HepG2 (cell line): Measurements from ENCODE around the gene DNAJB8. TPM values are rescaled to one million over a fixed set of nuclear protein-coding genes. Genes with fewer than 3 reads are reported as not detected.

Experiments used
- ATAC-seq: fragments of 200-7000 bp; cut with Tn5 transposase; 3 replicates; pipeline ENCODE4 v1.9.1; 2020; ENCODE audit warnings: mild to moderate bottlenecking, moderate library complexity
- BruUV-seq: library from RNA; stranded (reverse); fragments of 400-500 nt; replicated peaks from 2 replicates; lab custom pipeline; 2021; lab: Mats Ljungman, UMichigan
- CTCF ChIA-PET: fragments of 300-600 bp; formaldehyde crosslinking; extraction: SDS; loops from one replicate; lab custom pipeline; 2021; ENCODE audit warnings: low total read pairs, inconsistent platforms, low intra/inter-chr PET ratio; lab: Yijun Ruan, JAX
- POLR2A ChIA-PET: fragments of 350-600 bp; sonication (Branson Sonifier 250); formaldehyde crosslinking; loops from one replicate; lab custom pipeline; 2020; ENCODE audit warnings: antibody characterized with exemption, inconsistent platforms; lab: Yijun Ruan, JAX
- DNase-seq: peaks from one replicate; pipeline ENCODE4 v3.0.0-alpha.2; 2015; ENCODE audit warnings: low spot score
- FAIRE-seq: peaks from 3 replicates; lab custom pipeline; 2011; peaks lifted over from hg19 to GRCh38; lab: Jason Lieb, UNC
- H2AFZ ChIP-seq: one replicate; pipeline ENCODE4 v1.6.1; 2011; ENCODE audit warnings: low read length, inconsistent platforms
- H3K27ac ChIP-seq: fragments of 300-600 bp; 3 replicates; pipeline ENCODE4 v1.8.0; 2011; ENCODE audit warnings: mixed run types, mild to moderate bottlenecking, mixed read lengths, low read length, inconsistent platforms; ENCODE audit not compliant: insufficient read depth; ENCODE audit errors: extremely low read length
- H3K27me3 ChIP-seq, 2 experiments: fragments of 200-600 bp in 1 of 2; 2 replicates in 1 of 2; 3 replicates in 1 of 2; pipeline versions ENCODE4 v1.6.0 to v1.8.0; 2011; ENCODE audit warnings: low read length in 2 of 2, mild to moderate bottlenecking in 2 of 2, moderate library complexity in 2 of 2, inconsistent platforms in 1 of 2; ENCODE audit not compliant: insufficient read depth in 2 of 2, control insufficient read depth in 1 of 2
- H3K36me3 ChIP-seq, 2 experiments: fragments of 200-600 bp in 1 of 2; replicated peaks in 1 of 2; 2 replicates in 1 of 2; 3 replicates in 1 of 2; pipeline versions ENCODE4 v1.5.1 to v1.8.0; 2011; ENCODE audit warnings: low read length in 2 of 2, inconsistent platforms in 1 of 2; ENCODE audit not compliant: insufficient read depth in 2 of 2, control insufficient read depth in 1 of 2
- H3K4me1 ChIP-seq: 2 replicates; pipeline ENCODE4 v1.5.1; 2012; ENCODE audit warnings: low read length, inconsistent platforms; ENCODE audit not compliant: insufficient read depth
- H3K4me2 ChIP-seq: 2 replicates; pipeline ENCODE4 v1.6.0; 2011; ENCODE audit warnings: low read depth, low read length, inconsistent platforms
- H3K4me3 ChIP-seq, 3 experiments: fragments of 200-600 bp in 1 of 3; sonication (generic), shearing (Covaris generic) in 1 of 3; replicated peaks in 1 of 3; 2 replicates each; pipeline ENCODE4 v1.5.1; 2011 to 2016; ENCODE audit warnings: low read length in 3 of 3, inconsistent platforms in 2 of 3, low read depth in 2 of 3, mild to moderate bottlenecking in 2 of 3, control low read depth in 1 of 3, mixed read lengths in 1 of 3; ENCODE audit not compliant: insufficient read depth in 1 of 3
- H3K79me2 ChIP-seq: one replicate; pipeline ENCODE4 v1.6.1; 2011; ENCODE audit warnings: low read length, inconsistent platforms; ENCODE audit not compliant: insufficient read depth
- H3K9ac ChIP-seq: 2 replicates; pipeline ENCODE4 v1.6.0; 2011; ENCODE audit warnings: mild to moderate bottlenecking, low read depth, low read length, inconsistent platforms; ENCODE audit not compliant: insufficient read depth
- H3K9me3 ChIP-seq: 2 replicates; pipeline ENCODE4 v1.5.1; 2012; ENCODE audit warnings: mild to moderate bottlenecking, low read length
- H4K20me1 ChIP-seq: 2 replicates; pipeline ENCODE4 v1.6.0; 2011; ENCODE audit warnings: inconsistent platforms, mild to moderate bottlenecking, low read length, moderate library complexity; ENCODE audit not compliant: insufficient read depth
- CHD2 ChIP-seq: IDR thresholded peaks from 2 replicates; pipeline ENCODE4 v1.6.1; 2011; ENCODE audit warnings: low read depth, low read length, improper control_type of control experiment
- EP300 ChIP-seq, 3 experiments: sonication (generic) in 1 of 3; formaldehyde crosslinking in 1 of 3; IDR thresholded peaks; 2 replicates each; pipeline versions ENCODE4 v1.5.1 to v1.6.1; 2011 to 2020; ENCODE audit warnings: low read depth in 2 of 3, low read length in 2 of 3, borderline replicate concordance in 1 of 3, improper control_type of control experiment in 1 of 3, mild to moderate bottlenecking in 1 of 3, missing genetic modification reagents in 1 of 3, moderate library complexity in 1 of 3
- GATA4 ChIP-seq: sonication (generic); IDR thresholded peaks from 2 replicates; pipeline ENCODE4 v1.6.1; 2016; ENCODE audit warnings: antibody characterized with exemption, low read depth, borderline replicate concordance
- PHF20 ChIP-seq: sonication (generic); formaldehyde crosslinking; IDR thresholded peaks from 2 replicates; pipeline ENCODE4 v1.5.0; 2020; ENCODE audit warnings: mild to moderate bottlenecking, missing genetic modification reagents
- POLR2A ChIP-seq, 2 experiments: IDR thresholded peaks; 2 replicates each; pipeline ENCODE4 v1.6.1; 2011; ENCODE audit warnings: low read depth in 2 of 2, low read length in 2 of 2, mild to moderate bottlenecking in 1 of 2, moderate library complexity in 1 of 2; ENCODE audit not compliant: insufficient read depth in 1 of 2
- POLR2AphosphoS5 ChIP-seq: IDR thresholded peaks from 2 replicates; pipeline ENCODE4 v1.6.1; 2012; ENCODE audit warnings: low read depth, low read length
- RARG ChIP-seq: sonication (generic); formaldehyde crosslinking; IDR thresholded peaks from 2 replicates; pipeline ENCODE4 v1.4.0; 2020; ENCODE audit warnings: low read depth, mild to moderate bottlenecking, missing genetic modification reagents
- ZNF432 ChIP-seq: sonication (generic); formaldehyde crosslinking; IDR thresholded peaks from 2 replicates; pipeline ENCODE4 v1.5.0; 2020; ENCODE audit warnings: missing genetic modification reagents, mild to moderate bottlenecking, borderline replicate concordance
- ZNF468 ChIP-seq: sonication (generic); formaldehyde crosslinking; IDR thresholded peaks from 2 replicates; pipeline ENCODE4 v1.8.0; 2022; ENCODE audit warnings: mild to moderate bottlenecking, moderate library complexity, missing genetic modification reagents
- ZNF746 ChIP-seq: sonication (generic); formaldehyde crosslinking; IDR thresholded peaks from 2 replicates; pipeline ENCODE4 v1.8.0; 2022; ENCODE audit warnings: mild to moderate bottlenecking, missing genetic modification reagents
- ZNF790 ChIP-seq: sonication (generic); formaldehyde crosslinking; IDR thresholded peaks from 2 replicates; pipeline ENCODE4 v1.8.0; 2022; ENCODE audit warnings: missing genetic modification reagents, mild to moderate bottlenecking, borderline replicate concordance
- ZNF83 ChIP-seq: sonication (generic); formaldehyde crosslinking; IDR thresholded peaks from 2 replicates; pipeline ENCODE4 v1.4.0; 2020; ENCODE audit warnings: missing genetic modification reagents, mild to moderate bottlenecking, borderline replicate concordance
- WGBS: methylation state at CpG from one replicate; pipeline ENCODE4 v1.1.6; 2017; ENCODE audit warnings: low lambda C conversion rate; 5-methylcytosine and 5-hydroxymethylcytosine counted together
- in situ Hi-C: cut with HindIII; loops from 2 replicates; pipeline ENCODE4 v1.10.0; 2017; ENCODE audit warnings: low pct_unique_long_range_greater_than_20kb; ENCODE audit not compliant: extremely low pct_ligation_motif_present
- intact Hi-C: fragments of 100-400 bp; cut with micrococcal nuclease; formaldehyde crosslinking; loops from one replicate; pipeline ENCODE4 v1.10.0; 2022; ENCODE audit not compliant: unreplicated experiment
- polyA plus RNA-seq, 8 experiments: library from polyadenylated mRNA; depleted of rRNA in 3 of 8; stranded (reverse) in 7 of 8; unstranded in 1 of 8; fragments of >200 nt; fragmentation: Illumina TruSeq in 4 of 8; extraction: Trizol in 4 of 8; gene quantifications; 2 replicates each; pipeline versions ENCODE4 v1.2.1 to v1.2.3, GENCODE V29; 2011 to 2016; ENCODE audit warnings: low read depth in 4 of 8, missing spikeins in 1 of 8, mixed read lengths in 1 of 8; ENCODE audit not compliant: insufficient read depth in 1 of 8
- total RNA-seq, 5 experiments: library from RNA; depleted of rRNA; stranded (reverse); fragments of >200 nt; fragmentation: Illumina TruSeq; extraction: Trizol; gene quantifications; 2 replicates each; pipeline ENCODE4 v1.2.3, GENCODE V29; 2016; ENCODE audit warnings: low read depth in 1 of 5
- TF ChIP-seq, protein P1 (sequence below): sonication (generic); formaldehyde crosslinking; IDR thresholded peaks from 2 replicates; pipeline ENCODE4 v1.4.0; 2020; ENCODE audit warnings: mild to moderate bottlenecking, missing genetic modification reagents
- TF ChIP-seq, protein P2 (sequence below): sonication (generic); formaldehyde crosslinking; IDR thresholded peaks from 2 replicates; pipeline ENCODE4 v1.4.0; 2020; ENCODE audit warnings: mild to moderate bottlenecking, missing genetic modification reagents
- TF ChIP-seq, protein P3 (sequence below): IDR thresholded peaks from 2 replicates; pipeline ENCODE4 v1.6.1; 2018; ENCODE audit warnings: missing genetic modification reagents, mild to moderate bottlenecking, missing compliant biosample characterization

DNAJB8 gene
- total and polyA plus RNA-seq, 2 of the 13 experiments (the other 11 are each of a cell fraction or from before 2014, with no cell fraction given): not detected

DNA sequence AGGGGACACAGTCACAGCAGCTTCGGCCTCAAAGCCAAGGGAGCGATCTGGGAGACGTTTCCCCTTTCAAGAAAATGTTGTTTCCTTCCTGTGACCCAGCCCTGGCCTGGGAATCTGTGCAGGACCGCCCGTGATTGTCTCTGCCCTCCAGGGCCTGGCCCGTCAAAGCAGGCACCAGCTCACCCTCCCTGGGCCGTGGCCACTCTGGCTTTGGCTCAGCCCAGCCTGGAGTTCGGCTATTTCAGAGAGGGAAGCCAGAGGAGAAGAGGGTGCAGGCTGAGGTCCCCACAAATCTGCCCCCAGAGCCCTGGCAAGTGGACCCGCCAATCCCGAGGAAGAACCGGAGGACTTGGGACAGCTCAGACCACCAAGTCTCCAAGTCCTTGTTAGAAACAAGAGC, 13.6 kb upstream of the DNAJB8 start:
- Histone ChIP-seq H3K4me1 (peaks cover 2% of the 10 kb centered on the region; the same call in 1 of the 2 replicates), H3K36me3 (peaks cover 3 to 41% of the 10 kb centered on the region in 2 experiments; a peak in 3 of 5 replicates), H3K4me2 (no peak overlapping the region), H3K27me3 (peaks cover 0 to 17% of the 10 kb centered on the region in 2 experiments; a peak in 2 of 5 replicates), H2AFZ (no peak overlapping the region), H3K27ac (no peak overlapping the region), H4K20me1 (no peaks in the 10 kb centered on the region), H3K9me3 (no peaks in the 10 kb centered on the region), H3K4me3 (no peak overlapping the region), H3K79me2 (no peaks in the 10 kb centered on the region), H3K9ac (no peak overlapping the region)
- ChIA-PET CTCF (no interaction called here), POLR2A (no interaction called here)
- intact Hi-C loops: no loop called here
- FAIRE-seq (no peak), ATAC-seq (no peak), DNase-seq (no peak)
- BruUV-seq: no TSS peak
- TF ChIP-seq ZNF790: no peak
- in situ Hi-C loops: no loop called here
- WGBS: 95% methylated on average over 9 of the region's 11 CpGs

DNA sequence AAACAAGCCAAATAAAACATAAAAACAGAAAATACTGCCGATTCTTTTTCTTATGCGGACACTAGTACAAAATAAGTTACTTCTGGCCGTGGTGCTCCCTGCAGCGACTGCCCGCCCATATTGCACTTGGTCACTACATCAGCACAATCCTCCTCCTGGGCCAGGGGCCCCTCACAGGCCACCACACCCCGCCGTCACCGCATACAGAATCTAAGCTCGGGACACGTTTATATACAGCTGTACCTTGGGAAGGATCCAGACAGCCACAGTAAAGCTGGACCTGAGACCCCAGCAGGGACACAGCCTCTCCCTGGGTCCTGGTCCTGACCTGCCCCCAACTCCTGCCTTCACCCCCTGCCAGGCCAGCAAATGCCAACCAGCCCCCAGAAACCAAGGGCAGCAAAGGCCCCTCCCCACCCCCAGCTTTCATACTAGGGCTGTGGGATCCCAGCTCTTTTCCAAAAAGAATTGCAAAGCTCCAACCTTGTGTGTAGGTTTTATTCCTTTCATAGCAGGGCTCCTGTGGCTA, 12.9 kb upstream of the DNAJB8 start:
- Histone ChIP-seq H2AFZ (no peak overlapping the region), H3K4me3 (no peak overlapping the region), H3K79me2 (no peaks in the 10 kb centered on the region), H3K4me2 (no peak overlapping the region), H3K4me1 (no peaks in the 10 kb centered on the region), H3K9ac (no peak overlapping the region), H3K36me3 (peaks cover 3 to 37% of the 10 kb centered on the region in 2 experiments; a peak in 3 of 5 replicates), H3K27ac (no peak overlapping the region), H3K9me3 (no peaks in the 10 kb centered on the region), H4K20me1 (no peaks in the 10 kb centered on the region), H3K27me3 (peaks cover 0 to 21% of the 10 kb centered on the region in 2 experiments; a peak in 2 of 5 replicates)
- intact Hi-C loops (no loop called here), in situ Hi-C loops (no loop called here)
- ChIA-PET CTCF (no interaction called here), POLR2A (no interaction called here)
- ATAC-seq (no peak), DNase-seq (no peak), FAIRE-seq (no peak)
- BruUV-seq: no TSS peak
- 93% methylated on average over 10 of the region's 10 CpGs for WGBS
- TF ChIP-seq ZNF746 (CRISPR knock-in tag) (no peak), GATA4 (no peak), POLR2A (IDR thresholded peaks at IDR 0.05; ENCODE audit: insufficient read depth in 1 of 2, low read depth in 2 of 2, low read length in 2 of 2) (no peak), ZNF83 (CRISPR knock-in tag) (no peak), ZNF432 (no peak), PHF20 (no peak), EP300 (IDR thresholded peaks at IDR 0.05; ENCODE audit: low read depth in 2 of 2, low read length in 2 of 2) (no peak), EP300 (CRISPR knock-in tag; IDR thresholded peaks at IDR 0.05; ENCODE audit: borderline replicate concordance) (no peak), POLR2AphosphoS5 (no peak), ZNF468 (no peak), RARG (no peak), CHD2 (no peak)
- TF ChIP-seq, protein P1, sequence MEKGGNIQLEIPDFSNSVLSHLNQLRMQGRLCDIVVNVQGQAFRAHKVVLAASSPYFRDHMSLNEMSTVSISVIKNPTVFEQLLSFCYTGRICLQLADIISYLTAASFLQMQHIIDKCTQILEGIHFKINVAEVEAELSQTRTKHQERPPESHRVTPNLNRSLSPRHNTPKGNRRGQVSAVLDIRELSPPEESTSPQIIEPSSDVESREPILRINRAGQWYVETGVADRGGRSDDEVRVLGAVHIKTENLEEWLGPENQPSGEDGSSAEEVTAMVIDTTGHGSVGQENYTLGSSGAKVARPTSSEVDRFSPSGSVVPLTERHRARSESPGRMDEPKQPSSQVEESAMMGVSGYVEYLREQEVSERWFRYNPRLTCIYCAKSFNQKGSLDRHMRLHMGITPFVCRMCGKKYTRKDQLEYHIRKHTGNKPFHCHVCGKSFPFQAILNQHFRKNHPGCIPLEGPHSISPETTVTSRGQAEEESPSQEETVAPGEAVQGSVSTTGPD: no peak
- TF ChIP-seq, protein P2, sequence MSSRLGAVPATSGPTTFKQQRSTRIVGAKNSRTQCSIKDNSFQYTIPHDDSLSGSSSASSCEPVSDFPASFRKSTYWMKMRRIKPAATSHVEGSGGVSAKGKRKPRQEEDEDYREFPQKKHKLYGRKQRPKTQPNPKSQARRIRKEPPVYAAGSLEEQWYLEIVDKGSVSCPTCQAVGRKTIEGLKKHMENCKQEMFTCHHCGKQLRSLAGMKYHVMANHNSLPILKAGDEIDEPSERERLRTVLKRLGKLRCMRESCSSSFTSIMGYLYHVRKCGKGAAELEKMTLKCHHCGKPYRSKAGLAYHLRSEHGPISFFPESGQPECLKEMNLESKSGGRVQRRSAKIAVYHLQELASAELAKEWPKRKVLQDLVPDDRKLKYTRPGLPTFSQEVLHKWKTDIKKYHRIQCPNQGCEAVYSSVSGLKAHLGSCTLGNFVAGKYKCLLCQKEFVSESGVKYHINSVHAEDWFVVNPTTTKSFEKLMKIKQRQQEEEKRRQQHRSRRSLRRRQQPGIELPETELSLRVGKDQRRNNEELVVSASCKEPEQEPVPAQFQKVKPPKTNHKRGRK (CRISPR knock-in tag): no peak
- TF ChIP-seq, protein P3, sequence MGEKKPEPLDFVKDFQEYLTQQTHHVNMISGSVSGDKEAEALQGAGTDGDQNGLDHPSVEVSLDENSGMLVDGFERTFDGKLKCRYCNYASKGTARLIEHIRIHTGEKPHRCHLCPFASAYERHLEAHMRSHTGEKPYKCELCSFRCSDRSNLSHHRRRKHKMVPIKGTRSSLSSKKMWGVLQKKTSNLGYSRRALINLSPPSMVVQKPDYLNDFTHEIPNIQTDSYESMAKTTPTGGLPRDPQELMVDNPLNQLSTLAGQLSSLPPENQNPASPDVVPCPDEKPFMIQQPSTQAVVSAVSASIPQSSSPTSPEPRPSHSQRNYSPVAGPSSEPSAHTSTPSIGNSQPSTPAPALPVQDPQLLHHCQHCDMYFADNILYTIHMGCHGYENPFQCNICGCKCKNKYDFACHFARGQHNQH (CRISPR knock-in tag): no peak
